Stimulated activated CD4-positive, alpha-beta T cell treated with anti-CD3 and anti-CD28 coated beads, Interleukin-15, amount 100 ng/mL, for 24 hours (primary cell): Measurements from ENCODE around the gene S100A11.

Experiments
- DNase-seq: peaks from one replicate; pipeline ENCODE4 v3.0.0-alpha.2; 2020

Gene S100A11

GRCh38 chr1:152001631-152002584, 34.9 kb downstream of the S100A11 start:
- DNase-seq = peak; percentile 82

DNA sequence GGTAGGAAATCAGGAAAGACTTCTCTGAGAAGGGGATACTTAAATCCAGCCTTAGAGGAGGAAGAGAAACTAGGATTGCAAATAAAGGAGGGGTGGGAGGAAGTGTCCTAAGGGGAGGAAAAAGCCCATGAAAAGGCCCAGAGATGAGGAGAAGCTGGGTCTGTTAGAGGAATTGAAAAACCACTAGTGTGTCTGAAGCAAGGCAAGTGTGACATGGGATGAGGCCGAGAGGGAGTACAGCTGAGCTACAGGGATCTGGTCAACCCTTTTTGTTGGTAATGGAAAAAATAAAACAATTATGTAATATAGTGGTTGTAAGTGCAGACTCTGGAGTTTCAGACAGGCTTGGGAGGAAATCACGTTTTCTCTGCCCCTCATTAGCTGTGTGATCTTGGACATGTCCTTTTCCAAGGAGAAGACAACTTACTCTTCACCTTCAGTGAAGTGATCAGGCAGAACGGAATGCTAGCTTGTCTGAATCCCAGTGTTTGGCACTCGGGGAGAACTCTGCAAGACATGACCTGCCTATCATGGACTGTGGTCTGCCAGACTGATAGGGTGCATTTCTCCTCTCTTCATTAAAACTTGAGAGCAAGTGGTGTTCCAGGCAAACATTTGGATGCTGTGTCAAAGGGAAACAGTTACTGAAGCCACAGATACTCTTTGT, 35.7 kb downstream of the S100A11 start:
- no peak for DNase-seq

GRCh38 chr1:151998611-151999362, 38.0 kb downstream of the S100A11 start:
- no peak for DNase-seq

DNA sequence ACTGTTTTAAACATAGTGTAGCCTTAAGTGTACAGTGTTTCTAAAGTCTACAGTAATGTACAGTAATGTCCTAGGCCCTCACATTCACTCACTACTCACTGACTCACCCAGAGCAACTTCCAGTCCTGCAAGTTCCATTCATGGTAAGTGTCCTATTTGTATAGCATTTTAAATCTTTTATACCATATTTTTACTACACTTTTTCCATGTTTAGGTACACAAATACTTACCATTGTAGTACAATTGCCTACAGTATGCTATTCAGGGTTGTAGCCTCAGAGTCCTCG, 39.6 kb downstream of the S100A11 start:
- no peak for DNase-seq

DNA sequence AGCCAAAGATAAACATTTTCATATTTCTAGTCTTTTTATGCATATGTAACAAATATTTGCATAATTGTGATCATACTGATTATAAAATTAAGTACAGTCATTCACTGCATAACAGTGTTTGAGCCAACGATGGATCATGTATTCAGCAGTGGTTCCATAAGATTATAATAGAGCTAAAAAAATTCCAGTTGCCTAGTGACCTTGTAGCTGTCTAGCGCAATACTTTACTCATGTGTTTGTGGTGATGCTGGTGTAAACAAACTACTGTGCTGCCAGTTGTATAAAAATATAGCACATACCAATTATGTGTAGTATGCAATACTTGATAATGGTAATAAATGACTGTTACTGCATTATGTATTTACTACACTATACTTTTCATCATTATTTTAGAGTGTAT, 41.0 kb downstream of the S100A11 start:
- DNase-seq = no peak

DNA sequence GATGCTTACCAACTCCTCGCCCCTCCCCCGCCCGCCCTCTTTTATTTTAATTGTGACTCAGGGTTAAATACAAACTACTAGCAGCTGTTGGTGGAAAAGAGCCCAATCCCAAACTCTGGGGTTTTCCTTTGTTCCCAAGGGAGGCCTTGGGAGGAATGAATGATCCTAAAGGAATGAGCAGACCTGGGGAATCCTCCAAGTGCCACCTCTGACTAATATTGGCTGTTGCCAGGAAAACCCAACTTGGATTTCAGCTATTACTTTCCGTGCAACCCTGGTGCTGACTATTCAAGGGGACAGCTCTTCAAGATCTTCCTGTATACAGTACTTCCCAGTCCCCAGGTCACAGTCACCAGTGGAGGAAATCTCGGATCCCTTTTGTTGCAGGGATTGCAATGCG, 41.8 kb downstream of the S100A11 start:
- no peak for DNase-seq

DNA sequence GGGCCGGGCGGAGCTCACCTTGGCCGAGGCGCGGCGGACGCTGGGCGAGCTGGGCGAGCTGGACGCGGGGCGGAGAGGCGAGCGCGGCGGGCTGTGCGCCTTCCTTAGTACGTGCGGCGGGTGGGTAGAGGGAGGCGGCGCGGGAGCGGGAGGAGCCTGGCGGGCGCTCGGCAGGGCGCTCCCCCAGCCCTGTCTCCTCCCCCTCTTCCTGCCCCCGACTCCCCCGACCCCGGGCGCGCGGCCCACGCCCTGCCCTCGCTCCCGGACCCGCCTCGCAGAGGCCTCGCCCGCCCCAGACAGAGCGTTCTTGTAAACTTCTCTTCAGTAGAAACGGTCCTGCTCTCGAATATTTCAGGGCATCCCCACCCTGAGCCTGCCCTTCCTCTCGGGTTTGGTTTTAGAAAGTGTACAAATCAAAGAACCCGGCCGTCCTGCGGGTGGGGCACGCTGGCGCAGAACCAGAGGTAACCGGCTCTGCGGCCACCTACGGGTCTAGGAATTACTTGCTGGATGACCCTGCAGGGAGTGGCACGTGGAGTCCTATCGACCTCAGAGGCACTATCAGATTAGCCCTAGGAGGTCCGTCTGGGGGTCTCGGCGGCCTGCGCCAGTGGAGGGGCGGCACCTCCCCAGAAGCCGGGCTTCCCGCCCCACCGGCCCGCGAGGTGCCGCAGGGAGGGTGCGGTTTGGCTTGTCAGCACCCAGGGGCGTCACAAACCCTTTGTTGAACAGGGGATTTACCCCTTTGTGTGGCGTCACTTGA, 42.9 kb downstream of the S100A11 start, which contains the start of gene S100A10:
S100A10 (minus strand) TSS at position 126 of the 763 bp plus-strand sequence. CDS start 7,629 bp downstream, outside the sequence.
- DNase-seq = peak; percentile 80

DNA sequence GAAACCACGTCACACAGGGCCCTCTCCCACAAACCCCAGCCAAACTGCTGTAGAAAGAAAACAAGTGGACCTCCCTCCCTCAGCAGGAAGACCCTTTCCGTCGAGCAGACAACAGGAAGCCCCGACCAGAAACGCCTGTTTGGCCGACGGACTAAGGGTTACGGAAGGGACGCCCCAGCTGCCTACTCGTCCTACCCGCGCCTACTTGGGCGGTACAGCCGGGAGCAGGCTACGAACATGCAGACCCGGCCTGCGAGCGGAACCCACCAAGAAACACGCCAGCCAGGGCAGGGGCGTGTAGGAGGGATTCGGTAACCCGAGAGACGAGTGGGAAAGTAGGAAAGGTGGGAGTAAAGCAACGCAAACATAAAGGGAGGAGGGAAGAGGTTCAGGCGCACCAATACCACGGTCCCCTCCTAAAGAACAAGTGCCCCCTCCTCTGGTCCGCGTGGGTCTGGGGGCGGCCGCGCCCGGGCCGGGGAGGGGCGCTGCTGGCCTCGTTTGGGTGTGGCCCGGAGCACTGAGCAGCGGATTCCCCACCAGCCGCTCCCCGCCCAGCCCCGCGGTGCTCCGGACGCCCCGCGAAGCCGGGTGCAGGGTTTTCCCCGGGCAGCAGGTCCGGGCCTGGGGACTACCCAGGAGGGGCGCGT, 43.6 kb downstream of the S100A11 start:
- DNase-seq = peak; percentile 55

DNA sequence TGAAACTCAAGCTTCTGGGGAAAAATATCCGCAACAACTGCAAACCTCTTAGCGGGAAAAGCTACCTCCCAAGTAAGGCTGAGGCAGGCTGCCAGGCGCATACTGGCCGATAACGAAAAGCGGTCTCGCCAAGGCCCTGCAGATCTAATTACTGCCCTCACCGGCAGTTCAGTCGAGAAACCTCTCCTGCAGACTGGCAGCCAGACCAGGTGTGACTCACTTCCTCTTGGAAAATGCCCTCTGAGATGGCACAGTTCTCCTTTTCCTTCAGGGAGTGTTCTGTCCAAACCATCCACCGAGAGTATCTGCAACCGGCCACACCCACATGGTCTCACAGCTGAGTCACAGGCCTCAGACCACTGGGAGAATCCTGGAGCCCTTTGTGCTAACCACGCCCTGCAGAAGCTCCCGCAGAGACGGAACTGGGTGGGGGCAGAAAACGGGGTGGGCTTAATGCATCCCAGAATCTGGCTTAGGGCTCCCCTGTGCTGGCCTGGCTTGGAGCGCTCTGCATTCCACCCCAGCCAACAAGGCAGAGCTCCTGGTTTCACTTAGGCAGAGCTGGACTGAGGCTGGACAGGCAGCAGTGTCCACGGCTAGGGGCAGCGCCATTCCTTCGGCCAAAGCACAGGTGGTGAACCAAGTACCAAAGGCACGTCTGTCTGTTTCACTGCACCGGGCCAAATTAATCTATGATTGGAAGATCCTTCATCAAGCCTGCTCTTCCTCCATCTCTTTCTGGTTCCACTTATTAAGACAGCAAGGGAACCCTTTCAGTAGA, 44.3 kb downstream of the S100A11 start:
- DNase-seq = peak; percentile 30

DNA sequence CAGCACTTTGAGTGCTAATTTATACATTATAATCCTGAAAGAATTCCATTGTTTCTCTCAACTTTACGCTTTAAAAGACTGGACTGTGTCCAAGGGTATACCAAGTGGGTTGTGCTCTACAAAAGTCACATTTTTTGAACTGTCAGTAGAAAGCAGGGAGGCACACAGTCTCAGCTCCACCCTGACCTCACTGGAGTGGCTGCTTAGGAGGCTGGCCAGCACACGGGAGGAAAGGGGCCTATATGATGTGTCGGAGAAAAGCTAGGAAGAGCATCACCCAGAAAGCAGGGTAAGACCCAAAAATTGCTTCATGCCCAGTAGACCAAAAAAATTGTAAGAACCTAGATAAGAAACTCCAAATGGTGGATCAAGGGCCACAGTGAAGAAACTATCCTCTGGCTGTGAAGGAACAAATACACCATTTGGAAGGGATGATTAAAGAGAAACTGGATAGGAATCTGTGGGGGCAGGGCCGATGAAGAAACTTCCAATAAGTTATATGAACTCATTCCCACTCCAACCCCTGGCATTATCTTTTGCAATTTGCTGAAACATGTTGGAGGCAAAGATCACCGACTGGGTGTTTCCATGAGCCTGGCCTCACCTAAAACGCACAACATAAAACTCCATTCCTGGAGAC, 45.0 kb downstream of the S100A11 start:
- DNase-seq = no peak

- DNase-seq = no peak
These were observed 46.0 kb downstream of the S100A11 start for GRCh38 chr1:151990856-151991198.

DNA sequence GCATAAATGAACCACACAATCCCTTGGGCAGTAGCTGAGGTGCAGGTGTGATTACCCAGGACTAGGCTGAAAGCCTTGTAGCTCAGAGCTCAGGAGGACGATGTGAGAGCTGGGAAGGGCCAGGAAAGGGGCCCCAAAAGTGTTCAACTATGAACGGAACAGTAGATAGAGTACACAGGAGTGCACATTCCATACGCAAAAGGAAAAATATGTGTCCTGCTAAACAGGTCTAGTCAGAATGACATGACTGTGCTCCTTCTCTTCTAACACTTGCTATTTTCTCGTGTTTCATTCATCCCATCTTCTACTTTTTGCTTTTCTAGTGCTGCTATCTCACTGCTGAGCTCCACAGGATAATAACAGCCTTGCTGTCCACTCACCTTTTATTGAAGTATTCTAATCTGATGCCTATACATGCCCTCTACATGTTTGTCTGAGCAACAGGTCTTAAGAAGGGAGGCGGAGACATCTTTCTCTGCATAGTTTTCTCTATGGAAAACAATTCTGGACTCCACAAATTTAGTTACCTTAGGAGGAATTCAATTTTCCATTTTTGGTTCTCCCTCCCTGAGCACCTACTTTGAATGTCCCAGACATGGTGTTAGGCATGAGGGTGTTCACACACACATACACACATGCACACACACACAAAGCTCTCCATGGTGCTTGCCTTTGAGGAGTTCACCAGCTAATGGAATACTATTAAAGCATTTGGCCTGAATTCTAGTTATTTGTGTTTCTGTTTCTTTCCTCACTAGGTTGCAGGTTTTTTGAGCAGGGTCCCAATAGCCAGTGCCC, 46.5 kb downstream of the S100A11 start:
- DNase-seq = no peak

- peak; percentile 68 for DNase-seq
These were observed 47.5 kb downstream of the S100A11 start for GRCh38 chr1:151989211-151989862.

GRCh38 chr1:151988405-151988923, 48.3 kb downstream of the S100A11 start:
- no peak for DNase-seq

DNA sequence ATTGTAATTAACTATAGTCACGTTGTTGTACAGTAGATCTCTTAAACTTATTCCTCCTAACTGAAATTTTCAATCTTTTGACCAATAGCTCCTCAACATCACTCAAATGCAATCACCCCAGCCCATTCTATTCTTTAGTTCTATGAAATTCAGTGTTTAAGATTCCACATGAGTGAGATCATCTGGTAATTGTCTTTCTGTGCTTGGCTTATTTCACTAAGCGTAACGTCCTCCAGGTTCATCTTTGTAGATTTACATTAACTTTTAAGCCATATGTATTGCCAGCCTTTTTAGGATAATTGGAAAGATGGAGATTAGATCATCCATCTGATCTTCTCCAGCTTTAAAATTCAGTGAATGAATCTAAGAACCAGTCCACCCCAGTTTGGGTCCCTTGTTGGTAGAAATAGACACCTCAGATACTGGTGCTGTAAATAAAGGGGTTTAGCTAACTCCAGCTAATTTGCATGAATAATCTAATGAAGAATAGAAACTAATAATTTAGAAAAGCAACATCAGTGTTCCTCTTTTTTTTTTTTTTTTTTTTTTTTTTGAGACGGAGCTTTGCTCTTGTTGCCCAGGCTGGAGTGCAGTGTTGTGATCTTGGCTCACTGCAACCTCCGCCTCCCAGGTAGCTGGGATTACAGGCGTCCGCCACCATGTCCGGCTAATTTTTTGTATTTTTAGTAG, 50.2 kb downstream of the S100A11 start:
- DNase-seq = no peak

DNA sequence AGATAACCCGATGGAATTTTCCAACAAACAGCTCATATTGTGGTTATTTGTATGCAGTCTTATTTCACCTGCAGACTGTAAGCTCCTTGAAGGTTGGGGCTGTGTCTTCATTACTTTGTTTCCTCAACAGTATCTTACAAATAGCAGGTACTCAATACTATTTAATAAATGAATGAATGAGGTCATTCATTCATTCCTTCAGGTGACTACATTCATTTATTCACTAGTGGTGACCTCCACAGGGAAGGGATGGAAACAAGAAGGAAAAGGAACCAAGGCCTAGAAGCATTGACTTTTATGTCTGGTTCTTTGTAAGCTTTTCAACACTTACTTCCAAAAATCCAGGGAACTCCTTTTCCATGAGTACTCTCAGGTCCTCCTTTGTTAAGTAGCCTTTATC, 51.0 kb downstream of the S100A11 start:
- no peak for DNase-seq

GRCh38 chr1:151985270-151985669, 51.5 kb downstream of the S100A11 start:
- DNase-seq = no peak

- peak; percentile 62 for DNase-seq
These were observed 52.4 kb downstream of the S100A11 start for GRCh38 chr1:151984313-151984956.
